ENCODE results near the gene PACS2. TPM values are rescaled to one million over a fixed set of nuclear protein-coding genes. Genes with fewer than 3 reads are reported as not detected.
"Not testable (repeated sequence)": the region's sequence is repeated elsewhere in the genome, so short reads cannot be mapped to it uniquely, and the experiment has no call there.

The PACS2 gene
- total RNA-seq, 2 experiments from 2014 or later, result 33.2 to 33.8 TPM

GRCh38 chr14:105286759-105287144 is 27.8 kb upstream of the PACS2 start:
- CTCF ChIA-PET, result no interaction called here

GRCh38 chr14:105287249-105288102 is 27.1 kb upstream of the PACS2 start:
- CTCF ChIA-PET, result no interaction called here
- POLR2A ChIA-PET, result no interaction called here

More at GRCh38 chr14:105286759-105287144, 27.8 kb upstream of the PACS2 start:
- POLR2A ChIA-PET, result no interaction called here

GRCh38 chr14:105288936-105289335 is 25.6 kb upstream of the PACS2 start:
- POLR2A ChIA-PET, result not testable (repeated sequence)
- CTCF ChIA-PET, result interaction anchor here (1.0 kb wide), 1 partner anchor 63 kb away, joined by 3 read pairs; no protein-coding TSS in a partner anchor

GRCh38 chr14:105290621-105291346 is 23.8 kb upstream of the PACS2 start:
- ChIA-PET POLR2A (interaction anchor here (1.4 kb wide), 1 partner anchor 10 kb away, joined by 4 read pairs; the partner anchor contains the start of gene BRF1), CTCF (interaction anchor here (1.0 kb wide), 1 partner anchor 9 kb away, joined by 3 read pairs; no protein-coding TSS in a partner anchor)

GRCh38 chr14:105292826-105293711 is 21.5 kb upstream of the PACS2 start:
- ChIA-PET POLR2A (interaction anchor here (1.0 kb wide), 1 partner anchor 8 kb away, joined by 7 read pairs; the partner anchor contains the start of gene BRF1), CTCF (interaction anchor here (0.6 to 2.6 kb wide), 5 partner anchors 9 to 271 kb away, joined by 3 to 10 read pairs (median 3); partner anchors contain the start of gene BTBD6)

- POLR2A ChIA-PET, result no interaction called here
- CTCF ChIA-PET, result interaction anchor here (2.6 kb wide), 1 partner anchor 12 kb away, joined by 10 read pairs; no protein-coding TSS in a partner anchor
Measured at GRCh38 chr14:105294142-105294597, 20.4 kb upstream of the PACS2 start.

- CTCF ChIA-PET, POLR2A ChIA-PET: not testable (repeated sequence)
Measured at GRCh38 chr14:105297311-105297710, 17.2 kb upstream of the PACS2 start.

GRCh38 chr14:105299654-105300541 is 14.7 kb upstream of the PACS2 start:
- CTCF ChIA-PET, result interaction anchor here (0.6 to 2.4 kb wide), 5 partner anchors 9 to 324 kb away, joined by 3 to 8 read pairs (median 3); partner anchors contain the start of gene BTBD6
- POLR2A ChIA-PET, result interaction anchor here (0.9 to 2.7 kb wide), 6 partner anchors 7 to 235 kb away, joined by 3 to 33 read pairs (median 6); partner anchors contain the start of genes GPR132 and PACS2

- ChIA-PET POLR2A (interaction anchor here (0.6 to 2.7 kb wide), 9 partner anchors 8 to 235 kb away, joined by 3 to 33 read pairs (median 4); partner anchors contain the start of genes GPR132 and PACS2), CTCF (interaction anchor here (0.6 to 2.4 kb wide), 9 partner anchors 13 to 325 kb away, joined by 3 to 8 read pairs (median 3); partner anchors contain the start of genes BTBD6 and PACS2)
Measured at GRCh38 chr14:105300542-105301102, 13.9 kb upstream of the PACS2 start, which contains the start of gene BRF1. Gene BRF1 (minus strand): TSS chr14:105301001. CDS start chr14:105300629, 372 bp downstream.

GRCh38 chr14:105301103-105301914 is 13.2 kb upstream of the PACS2 start:
- POLR2A ChIA-PET, result interaction anchor here (0.6 to 2.7 kb wide), 11 partner anchors 9 to 317 kb away, joined by 3 to 33 read pairs (median 4); partner anchors contain the start of genes GPR132 and PACS2

GRCh38 chr14:105301915-105302249 is 12.7 kb upstream of the PACS2 start:
- CTCF ChIA-PET, result interaction anchor here (0.7 to 1.7 kb wide), 4 partner anchors 10 to 534 kb away, joined by 3 to 7 read pairs (median 4); no protein-coding TSS in a partner anchor
- POLR2A ChIA-PET, result interaction anchor here (0.7 to 2.7 kb wide), 2 partner anchors 13 to 318 kb away, joined by 8 to 33 read pairs; partner anchors contain the start of gene PACS2

More at GRCh38 chr14:105301103-105301914, 13.2 kb upstream of the PACS2 start:
- CTCF ChIA-PET, result interaction anchor here (0.7 to 2.4 kb wide), 10 partner anchors 12 to 533 kb away, joined by 3 to 8 read pairs (median 3); partner anchors contain the start of genes BTBD6 and PACS2

GRCh38 chr14:105303949-105304348 is 10.6 kb upstream of the PACS2 start:
- POLR2A ChIA-PET, result no interaction called here
- CTCF ChIA-PET, result no interaction called here

- ChIA-PET POLR2A (no interaction called here), CTCF (interaction anchor here (1.3 kb wide), 1 partner anchor 12 kb away, joined by 3 read pairs; no protein-coding TSS in a partner anchor)
Measured at GRCh38 chr14:105304565-105304964, 10.0 kb upstream of the PACS2 start.

- CTCF ChIA-PET, result interaction anchor here (1.3 kb wide), 1 partner anchor 11 kb away, joined by 3 read pairs; no protein-coding TSS in a partner anchor
- POLR2A ChIA-PET, result interaction anchor here (1.1 kb wide), 1 partner anchor 1567 kb away, joined by 4 read pairs; no protein-coding TSS in a partner anchor
Measured at GRCh38 chr14:105305345-105305744, 9.2 kb upstream of the PACS2 start.

- CTCF ChIA-PET, result interaction anchor here (1.3 kb wide), 1 partner anchor 11 kb away, joined by 3 read pairs; no protein-coding TSS in a partner anchor
- POLR2A ChIA-PET, result interaction anchor here (1.1 kb wide), 1 partner anchor 1567 kb away, joined by 4 read pairs; no protein-coding TSS in a partner anchor
Measured at GRCh38 chr14:105305791-105306190, 8.8 kb upstream of the PACS2 start.

All from activated CD8-positive, alpha-beta memory T cell treated with anti-CD3 and anti-CD28 coated beads for 36 hours (primary cell).